OCI-LY1 (cell line): ENCODE results near the gene GDF9.

Experiments used
- H2AFZ ChIP-seq: fragments of 200-600 bp; sonication (generic), shearing (Covaris generic); 2 replicates; pipeline ENCODE4 v1.6.0; 2014; ENCODE audit warnings: antibody characterized with exemption, mild to moderate bottlenecking, low read length
- H3F3A ChIP-seq: fragments of 200-600 bp; sonication (generic), shearing (Covaris generic); 2 replicates; pipeline ENCODE4 v1.6.0; 2014; ENCODE audit warnings: mild to moderate bottlenecking, antibody characterized with exemption, low read length, moderate library complexity; ENCODE audit not compliant: insufficient read depth
- H3K27ac ChIP-seq: fragments of 200-600 bp; sonication (generic); 2 replicates; pipeline ENCODE4 v1.5.1; 2014; ENCODE audit warnings: low read length, mixed run types, mild to moderate bottlenecking, low read depth; ENCODE audit not compliant: poor library complexity, severe bottlenecking
- H3K27me3 ChIP-seq: fragments of 200-600 bp; sonication (generic); 2 replicates; pipeline ENCODE4 v1.6.0; 2014; ENCODE audit warnings: antibody characterized with exemption, mild to moderate bottlenecking, low read length, moderate library complexity; ENCODE audit not compliant: insufficient read depth
- H3K36me3 ChIP-seq: fragments of 200-600 bp; sonication (generic); 2 replicates; pipeline ENCODE4 v1.6.1; 2014; ENCODE audit warnings: mild to moderate bottlenecking, antibody characterized with exemption, low read length, moderate library complexity, mixed read lengths; ENCODE audit not compliant: insufficient read depth
- H3K4me1 ChIP-seq: fragments of 200-600 bp; sonication (generic); 2 replicates; pipeline ENCODE4 v1.5.1; 2014; ENCODE audit warnings: mild to moderate bottlenecking, low read length, moderate library complexity; ENCODE audit not compliant: insufficient read depth, severe bottlenecking
- H3K4me2 ChIP-seq: fragments of 200-600 bp; sonication (generic), shearing (Covaris generic); 2 replicates; pipeline ENCODE4 v1.6.1; 2014; ENCODE audit warnings: low read length
- H3K4me3 ChIP-seq: fragments of 200-600 bp; sonication (generic); 2 replicates; pipeline ENCODE4 v1.5.1; 2014; ENCODE audit warnings: low read length, low read depth, mild to moderate bottlenecking, mixed read lengths; ENCODE audit not compliant: poor library complexity, severe bottlenecking
- H3K79me2 ChIP-seq: fragments of 200-600 bp; shearing (Covaris generic); 2 replicates; pipeline ENCODE4 v1.6.1; 2016; ENCODE audit warnings: mixed run types, low read length, mixed read lengths; ENCODE audit not compliant: insufficient read depth
- H3K9ac ChIP-seq: fragments of 200-600 bp; sonication (generic), shearing (Covaris generic); 2 replicates; pipeline ENCODE4 v1.6.1; 2014; ENCODE audit warnings: mild to moderate bottlenecking, low read length, mixed read lengths
- H3K9me2 ChIP-seq: fragments of 200-600 bp; sonication (generic), shearing (Covaris generic); 2 replicates; pipeline ENCODE4 v1.6.1; 2014; ENCODE audit warnings: low read depth, mild to moderate bottlenecking, low read length, mixed read lengths
- H3K9me3 ChIP-seq: fragments of 200-600 bp; shearing (Covaris generic); 2 replicates; pipeline ENCODE4 v1.6.1; 2014; ENCODE audit warnings: low read length, mixed read lengths
- H4K20me1 ChIP-seq: fragments of 200-600 bp; sonication (generic), shearing (Covaris generic); 2 replicates; pipeline ENCODE4 v1.6.0; 2016; ENCODE audit warnings: mild to moderate bottlenecking, low read length; ENCODE audit not compliant: insufficient read depth
- EZH2 ChIP-seq: fragments of 200-600 bp; sonication (generic), shearing (Covaris generic); IDR thresholded peaks from 2 replicates; pipeline ENCODE4 v1.8.0; 2017; ENCODE audit warnings: borderline replicate concordance, mixed run types, mild to moderate bottlenecking, antibody characterized with exemption, low read length, moderate library complexity, mixed read lengths
- TF ChIP-seq, protein P1 (sequence below): fragments of 200-600 bp; sonication (generic), shearing (Covaris generic); IDR thresholded peaks from 2 replicates; pipeline ENCODE4 v1.5.1; 2017; ENCODE audit warnings: mild to moderate bottlenecking, antibody characterized with exemption, low read length, moderate library complexity, mixed read lengths

GDF9 gene, protein sequence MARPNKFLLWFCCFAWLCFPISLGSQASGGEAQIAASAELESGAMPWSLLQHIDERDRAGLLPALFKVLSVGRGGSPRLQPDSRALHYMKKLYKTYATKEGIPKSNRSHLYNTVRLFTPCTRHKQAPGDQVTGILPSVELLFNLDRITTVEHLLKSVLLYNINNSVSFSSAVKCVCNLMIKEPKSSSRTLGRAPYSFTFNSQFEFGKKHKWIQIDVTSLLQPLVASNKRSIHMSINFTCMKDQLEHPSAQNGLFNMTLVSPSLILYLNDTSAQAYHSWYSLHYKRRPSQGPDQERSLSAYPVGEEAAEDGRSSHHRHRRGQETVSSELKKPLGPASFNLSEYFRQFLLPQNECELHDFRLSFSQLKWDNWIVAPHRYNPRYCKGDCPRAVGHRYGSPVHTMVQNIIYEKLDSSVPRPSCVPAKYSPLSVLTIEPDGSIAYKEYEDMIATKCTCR

DNA sequence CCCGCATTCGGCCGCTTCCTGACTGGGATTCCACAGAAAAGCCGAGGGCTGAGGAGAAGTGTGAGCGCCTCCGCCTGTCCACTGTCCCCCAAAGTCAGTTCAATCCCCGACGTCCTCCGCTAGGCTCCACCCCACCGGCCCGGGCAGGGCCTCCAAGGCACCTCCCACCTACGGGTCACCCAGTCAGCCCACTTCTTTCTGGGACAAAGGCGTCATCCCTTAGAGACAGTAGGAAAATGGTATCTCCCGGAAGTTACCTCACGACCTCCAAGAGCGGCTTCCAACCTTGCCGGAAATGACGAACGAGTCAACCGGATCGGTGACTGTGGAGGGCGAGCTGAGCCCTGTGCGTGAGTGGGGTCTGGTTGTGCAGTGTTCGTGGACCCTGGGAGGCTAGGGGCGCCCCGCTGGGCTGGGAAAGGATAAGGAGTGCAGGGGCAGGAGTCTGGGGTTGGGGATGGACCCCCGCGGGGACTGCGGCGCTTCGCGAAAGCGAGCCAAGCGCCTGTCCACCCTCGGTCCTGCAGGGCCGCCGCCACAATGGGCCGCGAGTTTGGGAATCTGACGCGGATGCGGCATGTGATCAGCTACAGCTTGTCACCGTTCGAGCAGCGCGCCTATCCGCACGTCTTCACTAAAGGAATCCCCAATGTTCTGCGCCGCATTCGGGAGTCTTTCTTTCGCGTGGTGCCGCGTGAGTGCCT is at the start of gene GDF9, which contains the start of gene UQCRQ:
TSS of gene GDF9 (minus strand) at position 128 of the 704 bp plus-strand sequence. CDS start 1,936 bp downstream, outside the sequence.
TSS of gene UQCRQ (plus strand) at position 301 of the 704 bp plus-strand sequence. CDS start at position 541, 240 bp downstream.
- Histone ChIP-seq H3K4me2 (peak within 1 kb of the TSS; percentile 81), H3K9me3 (no peaks in the 10 kb centered on the region), H3K79me2 (0 out of 2 replicates have a peak, but pooled peaks cover 5% of the 10 kb centered on the region), H3K4me3 (peak within 1 kb of the TSS; percentile 93), H3K27me3 (no peaks in the 10 kb centered on the region), H3K9me2 (no peaks in the 10 kb centered on the region), H4K20me1 (no peaks in the 10 kb centered on the region), H3K36me3 (peaks cover 33% of the 10 kb centered on the region), H3K27ac (peak within 1 kb of the TSS; percentile 48), H3K9ac (peak within 1 kb of the TSS; percentile 91), H3K4me1 (peaks cover 15% of the 10 kb centered on the region), H2AFZ (peak within 1 kb of the TSS; percentile 42; the same call in 1 of the 2 replicates), H3F3A (no peaks in the 10 kb centered on the region)
- TF ChIP-seq EZH2 = no peak
- TF ChIP-seq, protein P1, sequence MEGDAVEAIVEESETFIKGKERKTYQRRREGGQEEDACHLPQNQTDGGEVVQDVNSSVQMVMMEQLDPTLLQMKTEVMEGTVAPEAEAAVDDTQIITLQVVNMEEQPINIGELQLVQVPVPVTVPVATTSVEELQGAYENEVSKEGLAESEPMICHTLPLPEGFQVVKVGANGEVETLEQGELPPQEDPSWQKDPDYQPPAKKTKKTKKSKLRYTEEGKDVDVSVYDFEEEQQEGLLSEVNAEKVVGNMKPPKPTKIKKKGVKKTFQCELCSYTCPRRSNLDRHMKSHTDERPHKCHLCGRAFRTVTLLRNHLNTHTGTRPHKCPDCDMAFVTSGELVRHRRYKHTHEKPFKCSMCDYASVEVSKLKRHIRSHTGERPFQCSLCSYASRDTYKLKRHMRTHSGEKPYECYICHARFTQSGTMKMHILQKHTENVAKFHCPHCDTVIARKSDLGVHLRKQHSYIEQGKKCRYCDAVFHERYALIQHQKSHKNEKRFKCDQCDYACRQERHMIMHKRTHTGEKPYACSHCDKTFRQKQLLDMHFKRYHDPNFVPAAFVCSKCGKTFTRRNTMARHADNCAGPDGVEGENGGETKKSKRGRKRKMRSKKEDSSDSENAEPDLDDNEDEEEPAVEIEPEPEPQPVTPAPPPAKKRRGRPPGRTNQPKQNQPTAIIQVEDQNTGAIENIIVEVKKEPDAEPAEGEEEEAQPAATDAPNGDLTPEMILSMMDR = no peak

DNA sequence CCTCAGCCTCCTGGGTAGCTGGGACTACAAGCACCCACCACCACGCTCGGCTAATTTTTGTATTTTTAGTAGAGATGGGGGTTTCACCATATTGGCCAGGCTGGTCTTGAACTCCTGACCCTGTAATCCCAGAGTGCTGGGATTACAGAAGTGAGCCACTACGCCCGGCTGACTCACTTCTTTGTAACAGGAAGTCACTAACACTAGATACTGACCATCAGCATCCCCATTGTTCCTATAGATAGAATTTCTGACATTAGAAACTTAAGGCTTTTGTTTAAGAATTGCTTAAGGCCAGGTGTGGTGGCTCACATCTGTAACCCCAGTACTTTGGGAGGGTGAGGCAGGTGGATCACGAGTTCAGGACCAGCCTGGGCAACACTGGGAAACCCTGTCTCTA is 49.4 kb upstream of the GDF9 start:
- Histone ChIP-seq H2AFZ (no peak overlapping the region), H3K4me1 (no peaks in the 10 kb centered on the region), H3F3A (no peaks in the 10 kb centered on the region), H3K9me3 (no peaks in the 10 kb centered on the region), H4K20me1 (no peaks in the 10 kb centered on the region), H3K4me2 (no peak overlapping the region), H3K9ac (no peak overlapping the region), H3K27me3 (no peaks in the 10 kb centered on the region), H3K9me2 (no peaks in the 10 kb centered on the region), H3K36me3 (peaks cover 36% of the 10 kb centered on the region), H3K27ac (no peak overlapping the region), H3K79me2 (no peaks in the 10 kb centered on the region), H3K4me3 (no peak overlapping the region)
- TF ChIP-seq, protein P1 = no peak
- no peak for TF ChIP-seq EZH2

DNA sequence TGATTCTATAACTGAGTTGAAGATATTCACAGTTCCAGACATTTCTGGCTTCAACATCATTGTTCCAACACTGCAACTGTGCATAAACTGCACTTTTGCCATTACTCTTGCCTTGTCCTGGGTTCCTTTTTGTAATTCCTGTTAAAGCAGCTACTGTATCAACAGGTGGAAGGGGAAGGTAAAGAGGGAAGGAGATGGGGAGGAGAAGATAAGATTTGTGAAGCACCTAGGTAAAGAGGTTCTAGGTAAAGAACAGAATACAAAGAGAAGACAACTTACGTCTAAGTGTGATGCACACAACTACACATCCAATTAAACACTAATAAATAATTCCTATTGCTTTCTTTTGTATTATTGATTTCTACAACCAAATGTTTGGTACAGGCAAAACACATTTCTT is 43.4 kb upstream of the GDF9 start:
- Histone ChIP-seq H3K27ac (no peak overlapping the region), H4K20me1 (no peaks in the 10 kb centered on the region), H3K4me1 (no peaks in the 10 kb centered on the region), H3K9ac (no peak overlapping the region), H3K4me2 (no peak overlapping the region), H3K9me3 (no peaks in the 10 kb centered on the region), H3K27me3 (no peaks in the 10 kb centered on the region), H3K9me2 (no peaks in the 10 kb centered on the region), H3K36me3 (peaks cover 19% of the 10 kb centered on the region), H3K4me3 (no peak overlapping the region), H3F3A (no peaks in the 10 kb centered on the region), H2AFZ (no peak overlapping the region), H3K79me2 (no peaks in the 10 kb centered on the region)
- TF ChIP-seq, protein P1 = no peak
- no peak for TF ChIP-seq EZH2
